Activated CD4-positive, alpha-beta T cell treated with anti-CD3 and anti-CD28 coated beads, Interleukin-2, amount 50 U/mL, for 16 hours (primary cell): ENCODE results near the gene DIPK1B.
"Not testable (repeated sequence)": the region's sequence is repeated elsewhere in the genome, so short reads cannot be mapped to it uniquely, and the experiment has no call there.

Experiments
- DNase-seq: peaks from one replicate; pipeline ENCODE4 v3.0.0-alpha.2; 2020

Gene DIPK1B

DNA sequence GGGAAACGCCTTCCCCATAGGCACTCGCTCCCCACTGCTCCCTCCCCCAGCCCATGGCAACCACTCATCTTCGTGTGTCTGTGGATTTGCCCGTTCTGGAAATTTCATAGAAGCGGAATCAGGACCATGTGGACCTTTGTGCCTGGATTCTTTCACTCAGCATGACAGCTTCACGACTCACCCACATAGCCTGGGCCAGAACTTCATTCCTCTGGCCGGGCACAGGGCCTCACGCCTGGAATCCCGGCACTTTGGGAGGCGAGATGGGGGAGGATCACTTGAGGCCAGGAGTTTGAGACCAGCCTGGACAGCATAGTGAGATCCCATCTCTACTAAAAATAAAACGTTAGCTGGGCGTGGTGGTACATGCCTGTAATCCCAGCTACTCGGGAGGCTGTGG is 12.1 kb upstream of the DIPK1B start:
- DNase-seq, result no peak

DNA sequence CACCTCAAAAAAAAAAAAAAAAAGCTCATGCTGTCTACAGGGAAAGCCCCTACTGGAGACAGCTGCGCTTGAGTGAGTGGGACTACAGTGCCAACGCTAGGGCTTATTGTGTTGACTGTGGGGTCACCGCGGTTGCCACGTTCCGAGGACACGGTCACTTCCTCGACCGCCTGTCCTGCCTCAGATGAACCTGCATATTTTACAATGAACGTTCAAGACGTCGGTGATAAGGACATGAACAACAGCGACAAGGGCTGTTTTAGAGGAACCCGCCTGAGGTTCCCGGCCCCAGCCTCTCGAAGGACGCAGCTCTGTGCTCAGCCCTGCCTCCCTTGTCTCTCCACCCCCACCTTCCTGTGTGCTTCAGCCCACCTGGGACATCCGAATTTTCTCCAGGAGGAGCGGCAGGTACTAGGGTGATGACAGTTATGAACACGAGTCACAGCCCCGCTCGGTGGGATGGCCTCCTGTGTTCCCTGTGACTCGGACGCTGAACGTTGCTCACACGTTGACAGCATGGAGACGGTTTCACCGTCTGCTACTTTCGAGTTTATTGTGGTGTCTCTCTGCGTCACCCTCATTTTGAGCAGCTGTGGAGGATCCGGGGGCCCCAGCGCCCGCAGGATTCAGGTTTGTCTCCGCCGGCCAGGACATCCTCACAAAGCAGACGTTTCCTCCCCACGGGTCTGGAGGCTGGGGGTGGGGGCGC is 11.3 kb upstream of the DIPK1B start:
- DNase-seq, result peak; percentile 82

DNA sequence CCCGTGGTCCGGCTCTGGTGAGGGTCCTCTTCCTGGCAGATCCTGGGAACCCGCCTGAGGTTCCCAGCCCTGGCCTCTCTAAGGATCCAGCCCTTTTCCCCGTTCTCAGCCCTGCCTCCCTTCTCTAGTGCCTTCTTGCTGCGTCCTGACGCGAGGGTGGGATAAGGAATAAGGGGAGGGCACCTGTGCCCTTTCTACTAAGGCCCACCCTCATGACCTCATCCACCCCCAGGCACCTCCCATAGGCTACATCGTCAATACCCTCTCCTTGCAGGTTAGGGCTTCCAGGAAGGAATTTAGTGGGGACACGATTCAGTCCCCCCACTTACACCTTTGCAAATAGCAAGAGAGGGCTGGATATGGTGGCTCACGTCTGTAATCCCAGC is 10.7 kb upstream of the DIPK1B start:
- no peak for DNase-seq

DNA sequence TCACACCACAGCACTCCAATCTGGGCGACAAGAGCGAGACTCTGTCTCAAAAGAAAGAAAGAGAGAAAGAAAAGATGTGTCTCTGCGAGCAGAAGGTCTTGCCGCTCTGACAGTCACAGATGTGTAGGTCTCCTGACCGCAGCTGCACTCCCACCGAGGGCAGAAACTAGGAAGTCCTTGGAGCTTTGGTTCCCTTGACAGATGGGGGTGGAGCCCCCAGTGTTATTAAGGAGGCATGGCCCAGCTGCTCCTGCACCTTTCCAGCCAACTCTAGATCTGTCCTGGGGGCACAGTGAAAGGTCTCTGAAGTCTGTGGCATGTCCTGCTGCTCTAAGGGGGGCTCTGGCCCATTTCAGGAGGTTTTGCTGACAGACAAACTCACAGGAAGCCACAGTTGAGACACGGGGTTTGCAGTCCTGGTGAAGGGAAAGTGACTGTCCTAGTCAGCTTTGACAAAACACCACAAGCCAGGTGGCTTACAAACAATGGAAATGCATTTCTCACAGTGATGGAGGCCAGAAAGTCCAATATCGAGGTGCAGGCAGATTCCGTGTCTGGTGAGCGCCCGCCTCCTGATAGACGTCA is 9.0 kb upstream of the DIPK1B start:
- no peak for DNase-seq

DNA sequence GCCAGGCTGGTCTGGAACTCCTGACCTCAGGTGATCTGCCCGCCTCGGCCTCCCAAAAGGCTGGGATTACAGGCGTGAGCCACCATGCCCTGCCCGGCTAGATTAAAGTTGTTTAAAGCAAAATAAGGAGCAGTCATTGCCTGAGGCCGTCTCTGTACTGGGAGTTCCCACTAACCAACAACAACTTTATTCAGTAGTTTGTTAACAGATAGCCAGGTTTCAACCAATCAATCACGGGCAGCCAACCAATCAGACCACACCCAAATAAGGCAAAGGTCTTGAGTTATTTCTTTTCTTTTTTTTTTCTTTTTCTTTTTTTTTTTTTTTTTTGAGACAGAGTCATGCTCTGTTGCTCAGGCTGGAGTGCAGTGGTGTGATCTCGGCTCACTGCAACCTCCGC is 7.6 kb upstream of the DIPK1B start:
- DNase-seq, result not testable (repeated sequence)

DNA sequence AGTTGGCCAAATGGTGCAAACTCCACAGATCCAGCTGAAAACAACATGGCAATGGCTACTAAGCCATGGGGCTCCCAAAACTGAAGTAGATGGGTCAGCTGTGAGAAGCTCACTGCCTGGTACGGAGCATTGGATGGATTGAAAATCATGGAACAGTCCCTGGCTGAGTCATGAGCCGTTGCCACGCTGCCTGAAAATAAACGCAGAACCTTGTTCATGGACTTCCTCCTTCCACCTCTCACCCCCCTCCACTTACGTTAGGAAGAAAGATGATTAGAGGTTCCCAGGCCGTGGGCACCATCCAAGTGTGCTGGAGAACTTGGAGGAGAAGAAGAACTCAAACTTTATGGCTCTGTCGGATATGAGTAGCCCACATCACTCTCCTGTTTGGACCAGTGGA is 6.8 kb upstream of the DIPK1B start:
- no peak for DNase-seq

DNA sequence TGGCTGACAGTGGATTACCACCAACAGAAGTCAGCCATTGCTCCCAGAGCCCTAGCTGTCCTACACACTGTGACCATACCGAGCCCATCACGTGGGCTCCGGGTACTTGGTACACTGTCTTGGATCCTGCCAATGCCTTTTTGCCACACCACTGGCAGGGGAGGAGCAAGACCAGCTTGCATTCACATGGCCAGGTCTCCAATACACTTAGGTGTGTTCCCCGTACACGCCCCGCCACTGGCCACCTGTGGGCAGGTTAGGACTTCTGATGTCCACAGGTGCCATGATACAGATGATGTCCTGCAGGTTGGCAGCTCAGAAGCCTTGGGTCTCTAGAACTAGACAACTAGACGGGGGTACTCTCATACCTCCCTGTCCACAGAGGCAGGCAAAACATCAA is 5.4 kb upstream of the DIPK1B start:
- DNase-seq, result no peak

DNA sequence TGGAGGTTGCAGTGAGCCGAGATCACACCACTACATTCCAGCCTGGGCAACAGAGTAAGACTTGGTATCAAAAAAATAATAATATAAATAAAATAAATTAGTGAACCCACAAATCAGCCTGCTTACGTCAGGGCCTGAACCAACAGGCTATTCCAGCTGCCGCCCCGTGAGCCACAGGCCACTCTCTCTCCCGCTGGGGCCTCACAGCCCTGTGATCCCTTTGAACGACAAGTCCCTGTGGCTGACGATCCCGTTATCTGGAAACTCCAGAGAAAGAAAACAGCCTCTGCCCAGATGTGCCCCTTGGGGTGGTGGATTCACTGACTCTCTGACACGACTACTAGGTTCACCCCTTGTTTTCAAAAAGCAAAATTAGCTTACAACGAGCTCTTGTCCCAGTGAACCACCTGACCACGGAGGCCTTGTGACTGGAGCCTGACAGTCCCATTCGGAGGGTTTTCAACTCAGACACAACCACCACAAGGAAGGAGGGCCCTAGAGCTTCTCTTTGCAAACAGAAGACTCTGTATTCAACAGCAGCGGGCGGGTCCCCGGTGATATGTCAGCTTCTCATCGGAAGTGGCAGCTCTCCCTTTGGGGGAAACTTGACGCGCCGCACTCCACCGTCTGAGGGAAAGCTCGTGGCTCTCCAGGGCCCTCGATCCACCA is 4.4 kb upstream of the DIPK1B start:
- DNase-seq, result no peak

DNA sequence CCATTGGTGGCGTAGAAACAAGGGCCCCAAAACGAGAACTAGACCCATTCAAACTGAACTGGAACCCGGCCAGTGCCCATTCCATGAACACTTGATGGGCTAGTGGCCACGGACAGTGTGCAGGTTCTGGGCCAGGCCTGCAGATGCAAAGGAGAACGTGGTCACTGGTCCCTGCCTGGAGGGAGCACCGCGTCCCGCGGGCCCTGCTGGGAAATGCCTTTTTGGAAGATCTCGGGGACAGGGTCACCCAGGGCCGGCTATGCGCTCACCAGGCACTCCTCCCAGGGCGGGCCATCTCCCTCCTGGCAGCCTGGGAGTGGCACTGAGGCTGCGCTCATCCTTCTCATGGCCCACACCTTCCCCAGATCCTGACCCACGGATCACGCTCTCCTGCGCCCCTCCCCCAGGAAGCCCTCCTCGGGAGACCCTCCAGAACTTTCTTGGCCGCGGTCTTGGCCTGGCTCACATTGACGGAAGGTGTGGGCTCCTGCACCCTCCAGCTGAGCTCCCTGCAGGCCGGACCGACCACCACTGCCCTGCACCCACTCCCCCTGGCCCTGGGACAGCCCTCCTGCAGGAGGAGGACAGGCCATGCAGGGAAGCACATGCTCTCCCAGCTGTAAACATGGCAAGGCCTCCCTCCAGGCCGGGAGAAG is 2.8 kb upstream of the DIPK1B start:
- no peak for DNase-seq

DNA sequence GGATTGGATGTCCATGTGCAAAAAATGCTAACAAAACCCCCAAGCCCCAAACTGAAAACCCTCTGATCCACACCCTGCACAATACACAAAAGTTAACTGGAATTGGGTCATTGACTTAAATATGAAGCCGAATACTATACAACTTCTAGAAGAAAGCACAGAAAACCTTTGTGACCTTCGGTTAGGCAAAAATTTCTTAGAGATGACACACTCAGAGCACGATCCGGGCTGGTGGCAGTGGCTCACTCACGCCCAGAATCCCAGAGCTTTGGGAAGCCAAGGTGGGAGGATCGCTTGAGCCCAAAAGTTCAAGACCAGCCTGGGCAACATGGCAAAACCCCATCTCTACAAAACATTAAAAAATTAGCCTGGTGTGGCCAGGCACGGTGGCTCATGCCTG is 1.8 kb upstream of the DIPK1B start:
- DNase-seq, result no peak

DNA sequence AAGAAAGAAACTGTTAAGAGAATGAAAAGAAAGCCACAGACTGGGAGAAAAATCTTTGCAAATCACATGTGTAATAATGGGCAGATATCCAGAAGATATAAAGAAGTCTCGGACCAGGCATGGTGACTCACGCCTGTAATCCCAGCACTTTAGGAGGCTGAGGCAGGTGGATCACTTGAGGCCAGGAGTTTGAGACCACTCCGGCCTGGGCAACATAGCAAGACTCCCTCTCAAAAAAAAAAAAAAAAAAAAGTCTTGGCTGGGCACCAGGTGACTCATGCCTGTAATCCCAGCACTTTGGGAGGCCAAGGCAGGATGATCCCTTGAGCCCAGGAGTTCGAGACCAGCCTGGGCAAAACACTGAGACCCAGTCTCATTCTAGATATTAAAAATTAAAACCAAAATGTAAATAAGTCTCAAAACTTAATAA is 1.1 kb upstream of the DIPK1B start:
- not testable (repeated sequence) for DNase-seq

DNA sequence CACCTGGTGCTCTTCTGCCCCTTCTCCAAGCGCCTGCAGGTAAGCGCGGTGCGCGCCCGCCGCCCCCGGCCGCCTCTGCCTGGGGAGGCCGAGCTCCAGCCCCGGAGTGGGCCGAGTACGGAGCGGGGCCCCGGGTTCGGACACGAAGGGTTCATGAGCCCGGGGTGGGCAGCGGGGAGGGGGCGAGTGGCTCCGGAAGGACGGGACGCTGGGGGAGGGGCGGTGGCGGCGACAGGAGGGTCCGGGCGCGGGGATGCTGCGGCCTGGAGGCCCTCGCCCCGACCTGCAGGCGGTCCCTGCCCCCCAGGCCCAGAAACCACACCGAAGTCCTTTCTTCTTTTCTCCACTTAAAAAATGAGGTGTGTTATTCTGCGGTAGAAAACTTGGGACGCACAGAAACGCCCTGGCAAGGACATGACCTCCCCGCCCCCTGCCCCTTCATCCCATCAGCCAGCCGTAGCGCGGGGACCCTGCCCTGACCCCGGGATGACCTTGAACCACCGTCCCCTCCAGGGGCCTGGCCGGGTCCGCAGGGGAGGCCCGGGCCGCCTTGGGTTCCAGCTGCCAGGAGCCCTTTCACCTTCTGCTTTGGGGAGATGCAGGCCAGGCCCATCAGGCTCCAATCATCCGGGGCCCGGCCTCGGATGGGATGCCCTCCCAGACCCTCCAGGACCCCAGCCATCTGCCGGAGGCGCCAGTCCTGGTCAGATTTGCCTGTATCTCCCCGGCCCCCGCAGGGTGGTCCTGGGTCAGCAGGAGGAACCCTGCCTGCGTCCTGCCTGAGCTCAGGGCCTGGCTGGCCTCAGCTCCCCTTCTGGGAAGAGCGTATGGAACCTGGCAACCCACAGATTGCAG is 545 bp downstream of the DIPK1B start:
- no peak for DNase-seq

DNA sequence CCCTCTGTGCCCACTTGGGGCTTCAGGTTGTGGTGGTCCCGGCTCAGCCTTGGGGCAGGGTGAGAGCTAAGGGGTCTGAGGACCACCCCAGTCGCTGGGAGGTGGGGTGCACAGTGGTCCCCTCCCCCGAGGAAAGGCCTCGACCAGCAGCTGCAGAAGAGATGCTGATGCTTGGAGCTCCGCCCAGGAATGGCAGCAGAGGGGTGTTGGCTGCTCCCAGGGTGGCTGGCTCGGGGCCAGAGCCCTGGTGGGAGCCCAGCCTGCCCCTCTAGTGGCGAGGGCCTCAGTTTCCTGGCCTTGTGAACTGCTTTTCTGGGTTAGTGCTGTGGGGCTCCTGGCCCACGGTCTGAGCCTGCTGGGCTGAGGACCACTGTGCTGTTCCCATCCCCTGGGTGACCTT is 1.2 kb downstream of the DIPK1B start:
- no peak for DNase-seq

DNA sequence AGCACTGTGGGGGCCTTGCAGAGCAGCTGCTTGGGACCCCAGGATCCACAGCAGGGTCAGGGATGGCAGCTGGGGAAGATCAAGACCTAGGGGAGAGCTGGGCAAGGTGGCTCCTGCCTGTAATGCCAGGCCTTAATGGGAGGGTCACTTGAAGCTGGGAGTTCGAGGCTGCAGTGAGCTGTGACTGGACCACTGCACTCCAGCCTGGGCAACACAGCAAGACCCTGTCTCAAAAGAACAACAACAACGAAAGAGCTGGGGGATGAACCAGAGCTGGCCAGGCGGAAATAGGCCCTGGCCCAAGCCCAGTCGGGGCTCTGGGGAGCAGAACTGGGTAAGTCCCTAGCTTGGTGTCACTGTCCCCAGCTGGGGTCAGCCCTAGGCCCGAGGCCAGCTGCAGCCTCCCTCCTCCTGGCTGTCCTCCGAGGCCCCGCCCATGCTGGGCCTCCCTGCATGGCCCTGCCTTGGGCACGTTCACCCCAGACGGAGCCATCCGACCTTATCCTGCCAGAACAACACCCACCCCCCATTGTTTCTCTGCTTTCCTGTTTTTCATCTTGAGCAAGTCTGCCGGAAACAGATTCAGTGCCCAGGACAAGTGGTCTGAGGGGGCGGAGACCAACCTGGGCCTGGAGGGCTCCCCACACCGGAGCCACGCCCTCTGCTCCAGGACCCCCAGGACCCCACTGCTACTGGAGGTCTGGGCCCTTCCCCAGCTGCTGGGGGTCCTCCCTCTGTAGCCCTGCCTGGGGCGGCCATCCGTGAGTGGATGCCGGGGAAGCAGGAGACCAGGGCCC is 1.9 kb downstream of the DIPK1B start:
- DNase-seq, result no peak

DNA sequence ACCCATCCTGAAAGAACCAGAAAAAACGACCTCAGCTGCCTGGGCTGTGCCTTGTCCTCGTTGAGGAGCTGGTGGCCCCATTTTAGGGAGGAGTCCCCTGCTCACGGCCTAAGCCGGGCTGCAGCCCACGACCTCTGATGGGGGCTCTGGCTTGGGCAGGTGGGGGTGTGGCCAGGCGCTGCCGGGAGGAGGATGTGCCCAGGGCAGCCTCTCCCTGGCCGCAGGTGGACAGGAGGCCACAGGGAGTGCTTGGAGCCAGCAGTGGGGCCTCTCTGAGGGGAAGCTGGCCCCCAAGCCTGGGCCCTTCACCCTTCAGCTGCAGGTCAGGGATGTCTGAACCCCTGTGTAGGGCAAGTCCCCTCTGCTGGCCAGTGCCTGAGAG is 2.5 kb downstream of the DIPK1B start:
- DNase-seq, result no peak

DNA sequence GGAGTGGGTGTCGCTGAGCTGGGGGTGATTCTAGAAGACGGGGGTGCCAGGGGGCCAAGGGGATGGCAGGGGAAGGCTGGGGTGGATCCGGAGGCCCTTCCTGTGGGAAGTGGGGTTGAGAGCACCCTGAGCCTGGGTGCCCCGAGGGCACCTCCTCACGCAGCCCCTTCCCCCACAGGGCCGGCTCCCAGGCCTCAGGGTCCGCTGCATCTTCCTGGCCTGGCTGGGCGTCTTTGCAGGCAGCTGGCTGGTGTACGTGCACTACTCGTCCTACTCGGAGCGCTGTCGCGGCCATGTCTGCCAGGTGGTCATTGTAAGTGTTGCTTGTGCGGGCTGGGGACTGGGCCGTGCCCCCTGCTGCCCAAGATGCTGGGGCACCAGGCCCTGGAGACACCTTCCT is 5.0 kb downstream of the DIPK1B start:
- DNase-seq, result no peak

DNA sequence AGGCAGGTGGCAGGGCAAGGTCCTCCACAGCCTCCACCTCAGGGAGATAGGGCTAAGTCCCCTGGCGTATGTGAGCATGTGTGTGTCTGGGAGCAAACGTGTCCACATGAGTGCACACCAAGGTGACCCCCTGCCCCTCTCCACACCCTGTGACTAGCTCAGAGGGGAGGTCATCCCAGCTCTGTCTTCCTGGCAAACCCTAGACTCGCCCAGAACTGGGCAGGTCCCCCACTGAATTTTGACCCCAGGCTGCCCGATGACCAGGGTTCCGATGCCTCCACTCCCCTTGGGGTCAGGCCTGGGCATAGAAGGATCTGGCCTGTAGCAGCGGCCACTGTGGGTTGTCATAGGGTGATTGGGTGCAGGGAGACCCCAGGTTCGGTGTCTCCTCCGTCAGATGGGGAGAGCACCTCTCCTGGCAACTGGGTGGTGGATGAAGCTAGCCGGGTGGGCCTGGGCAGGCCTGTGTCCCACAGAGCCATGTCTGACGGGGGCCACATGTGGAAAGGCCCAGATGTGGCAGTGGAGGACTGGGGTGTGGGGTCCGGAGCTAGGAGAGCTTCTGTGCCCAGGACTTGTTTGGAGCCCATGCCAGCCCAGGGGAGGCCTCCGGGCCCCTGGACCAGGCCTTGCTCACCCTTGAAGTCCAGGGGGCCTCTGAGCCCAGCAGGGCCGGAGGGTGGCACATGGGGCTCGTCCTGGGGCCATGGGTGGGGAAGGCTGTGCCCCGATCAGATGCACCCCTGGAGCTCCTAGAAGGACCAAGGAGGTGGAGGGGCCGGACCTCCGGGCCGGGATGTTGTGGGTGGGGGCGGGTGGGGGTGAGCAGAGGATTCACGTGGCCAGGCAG is 6.2 kb downstream of the DIPK1B start:
- DNase-seq, result no peak

DNA sequence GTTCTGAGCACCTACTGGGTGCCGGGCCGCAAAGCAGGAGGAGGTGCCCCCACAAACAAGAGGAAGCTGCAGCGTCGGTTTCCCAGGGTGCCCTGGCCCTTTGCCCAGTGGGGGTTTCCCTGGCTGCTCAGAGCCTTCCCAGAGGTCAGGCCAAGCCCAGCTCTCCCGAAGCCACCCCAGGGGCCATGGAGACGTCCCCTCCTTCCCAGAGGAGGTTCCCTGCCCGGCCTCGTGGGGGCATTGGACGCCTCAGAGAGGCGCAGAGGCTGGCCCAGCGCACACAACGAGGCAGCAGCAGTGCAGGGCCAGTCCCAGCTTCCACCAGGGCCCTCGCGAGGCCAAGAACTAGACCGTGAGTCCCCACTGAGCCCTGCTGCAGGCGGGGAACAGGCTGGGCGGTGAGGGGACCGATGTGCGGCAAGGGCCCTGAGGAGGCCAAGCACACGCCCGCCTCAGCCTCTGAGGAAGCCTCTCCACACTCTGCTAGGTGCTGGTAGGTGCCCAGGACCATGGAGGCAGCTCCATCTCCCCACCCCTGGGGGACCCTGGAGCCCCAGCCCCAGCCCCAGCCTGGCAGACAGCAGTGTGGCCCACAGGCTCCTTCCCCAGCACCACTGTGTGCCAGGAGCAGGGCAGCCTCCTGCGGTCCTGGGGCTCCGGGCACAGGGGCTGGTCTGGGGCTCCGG is 7.0 kb downstream of the DIPK1B start:
- no peak for DNase-seq

DNA sequence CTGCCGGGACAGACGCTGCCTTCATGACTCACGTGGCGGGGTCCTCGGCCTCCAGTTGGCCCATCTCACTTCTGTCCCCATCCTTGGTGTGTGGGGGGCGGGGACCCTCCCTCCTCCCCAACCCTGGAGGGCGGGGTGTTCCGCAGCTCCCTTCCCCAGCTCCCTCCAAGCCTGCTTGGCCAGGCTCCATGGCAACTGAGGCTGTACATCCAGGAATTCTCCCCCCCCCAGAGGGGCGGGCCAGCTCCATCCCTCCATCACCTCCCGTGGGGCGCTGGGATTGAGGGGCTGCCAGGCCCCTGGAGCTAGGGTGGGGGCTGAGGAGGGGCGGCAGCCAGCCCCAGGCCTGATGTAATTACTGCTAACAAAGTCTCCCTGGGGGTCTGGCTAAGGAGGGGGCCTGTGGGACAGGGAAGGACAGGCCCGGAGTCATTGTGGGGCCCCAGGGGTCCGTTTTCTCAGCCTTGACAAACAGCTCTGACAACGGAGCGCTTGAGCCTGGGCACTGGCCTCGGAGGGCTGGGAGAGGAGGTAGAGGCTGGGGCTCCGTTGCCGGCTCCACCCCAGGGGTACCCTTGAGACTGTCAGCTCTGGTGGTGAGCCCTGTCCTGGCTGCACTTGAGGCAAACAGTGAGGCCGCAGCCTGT is 8.0 kb downstream of the DIPK1B start:
- no peak for DNase-seq

DNA sequence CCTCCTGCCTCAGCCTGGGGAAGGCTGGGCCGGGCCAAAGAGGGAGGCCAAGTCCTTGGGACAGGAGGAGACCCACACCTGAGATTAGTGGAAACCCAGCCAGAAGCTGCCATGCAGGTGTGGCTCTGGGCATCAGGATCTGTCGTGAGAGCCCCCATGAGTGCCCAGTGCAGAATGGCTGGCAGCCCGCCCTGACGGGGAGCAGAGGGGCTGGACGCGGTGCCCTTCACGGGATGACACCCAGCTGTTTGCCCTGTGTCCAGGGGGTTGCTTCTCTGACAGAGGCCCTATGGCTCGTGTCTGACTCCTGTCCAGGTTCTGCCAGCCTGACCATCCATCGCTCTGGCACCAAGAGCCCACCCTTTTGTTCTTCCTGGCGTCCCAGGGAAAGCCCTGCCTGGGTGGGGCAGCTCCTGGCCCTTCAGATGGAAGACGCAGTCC is 8.5 kb downstream of the DIPK1B start:
- DNase-seq, result no peak
